NCI-H82 treated with DMSO at 0.1 percent for 48 hours (cell line): ENCODE measurements around the gene HERC5.
"Not testable (repeated sequence)": the region's sequence is repeated elsewhere in the genome, so short reads cannot be mapped to it uniquely, and the experiment has no call there.

Experiments
- DNase-seq: peaks from one replicate; lab custom pipeline; 2025; ENCODE audit not compliant: unreplicated experiment; lab: John Stamatoyannopoulos, UW

Gene HERC5

DNA sequence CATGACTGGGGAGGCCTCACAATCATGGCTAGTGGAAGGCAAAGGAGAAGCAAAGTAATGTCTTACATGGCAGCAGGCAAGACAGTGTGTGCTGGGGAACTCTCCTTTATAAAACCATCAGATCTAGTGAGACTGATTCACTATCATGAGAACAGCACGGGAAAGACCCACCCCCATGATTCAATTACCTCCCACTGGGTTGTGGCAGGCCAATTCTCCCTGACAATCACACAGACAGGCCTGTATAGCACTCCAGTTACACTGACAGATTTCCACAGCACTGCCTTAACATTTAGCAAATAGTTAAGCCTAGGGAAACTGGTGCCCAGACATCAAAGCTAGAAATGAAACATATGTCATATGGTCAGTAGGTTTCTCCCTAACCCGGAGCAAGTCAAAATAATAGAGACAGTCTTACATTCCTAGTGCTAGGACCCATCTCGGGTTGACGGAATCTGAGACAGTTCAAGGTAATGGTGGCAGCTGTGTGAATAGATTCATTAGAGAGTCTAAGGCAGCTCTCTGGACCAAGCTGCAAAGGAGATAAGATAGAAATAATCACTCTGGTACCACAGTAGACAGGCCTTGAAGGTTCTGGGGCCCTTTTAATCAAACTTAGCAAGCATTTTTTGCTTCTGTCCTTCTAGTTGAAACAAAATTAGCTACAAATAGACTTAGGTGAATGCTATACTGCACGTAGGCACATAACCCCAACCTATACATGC, 9.4 kb upstream of the HERC5 start:
- no peak for DNase-seq

- not testable (repeated sequence) for DNase-seq
These were observed 8.6 kb upstream of the HERC5 start for GRCh38 chr4:88448211-88448765.

DNA sequence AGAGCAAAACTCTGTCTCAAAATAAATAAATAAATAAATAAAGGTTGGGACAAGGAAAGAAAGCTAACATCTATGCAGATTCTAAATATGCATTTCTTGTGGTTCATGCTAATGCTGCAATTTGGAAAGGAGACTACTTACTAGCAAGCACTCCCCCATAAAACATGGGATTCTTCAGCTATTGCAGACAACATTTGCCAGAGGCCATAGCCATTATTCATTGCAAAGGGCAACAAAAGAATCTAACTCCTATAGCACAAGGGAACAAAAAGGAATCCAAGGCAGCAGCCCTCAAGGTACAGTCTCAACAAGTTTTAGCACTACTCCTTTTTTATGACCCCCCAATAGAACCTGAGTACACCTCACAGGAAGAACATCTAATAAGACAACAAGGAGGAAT, 8.0 kb upstream of the HERC5 start:
- DNase-seq, result no peak

DNA sequence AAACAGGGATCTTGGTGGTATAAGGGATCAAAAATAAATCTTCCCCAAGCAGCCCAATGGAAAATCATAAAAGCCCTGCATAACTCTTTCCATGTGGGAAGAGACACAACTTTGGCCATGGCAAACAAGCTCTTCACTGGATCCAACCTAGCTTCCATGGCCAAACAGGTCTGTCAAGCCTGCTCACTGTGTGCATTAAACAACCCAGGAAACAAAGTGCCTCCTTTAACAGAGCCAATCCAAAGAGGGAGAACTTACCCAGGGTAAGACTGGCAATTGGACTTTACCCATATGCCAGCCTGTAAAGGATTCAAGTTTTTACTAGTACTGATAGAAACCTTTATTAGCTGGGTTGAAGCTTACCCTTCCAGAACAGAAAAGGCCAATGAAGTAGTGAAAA, 7.6 kb upstream of the HERC5 start:
- no peak for DNase-seq

- DNase-seq, result no peak
These were observed 5.7 kb upstream of the HERC5 start for GRCh38 chr4:88451205-88451604.

DNA sequence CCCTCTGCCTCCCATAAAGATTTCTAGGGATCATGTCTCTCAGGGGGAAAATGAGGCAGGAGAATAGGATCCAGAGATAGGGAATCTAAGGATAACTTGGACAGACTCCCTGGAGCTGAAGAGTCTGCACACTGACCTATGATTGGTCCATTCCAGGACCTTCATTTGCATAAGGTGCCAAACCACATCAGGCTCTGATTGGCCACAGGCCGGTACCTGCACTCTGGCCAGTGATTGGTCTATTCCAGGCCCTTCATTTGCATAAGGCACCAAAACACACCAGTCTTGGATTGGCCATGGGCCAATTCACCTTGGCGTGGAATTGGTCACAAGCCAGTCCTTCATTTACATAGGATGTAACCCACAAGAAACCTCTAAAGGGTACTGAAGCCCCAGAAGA, 4.0 kb upstream of the HERC5 start:
- no peak for DNase-seq

DNA sequence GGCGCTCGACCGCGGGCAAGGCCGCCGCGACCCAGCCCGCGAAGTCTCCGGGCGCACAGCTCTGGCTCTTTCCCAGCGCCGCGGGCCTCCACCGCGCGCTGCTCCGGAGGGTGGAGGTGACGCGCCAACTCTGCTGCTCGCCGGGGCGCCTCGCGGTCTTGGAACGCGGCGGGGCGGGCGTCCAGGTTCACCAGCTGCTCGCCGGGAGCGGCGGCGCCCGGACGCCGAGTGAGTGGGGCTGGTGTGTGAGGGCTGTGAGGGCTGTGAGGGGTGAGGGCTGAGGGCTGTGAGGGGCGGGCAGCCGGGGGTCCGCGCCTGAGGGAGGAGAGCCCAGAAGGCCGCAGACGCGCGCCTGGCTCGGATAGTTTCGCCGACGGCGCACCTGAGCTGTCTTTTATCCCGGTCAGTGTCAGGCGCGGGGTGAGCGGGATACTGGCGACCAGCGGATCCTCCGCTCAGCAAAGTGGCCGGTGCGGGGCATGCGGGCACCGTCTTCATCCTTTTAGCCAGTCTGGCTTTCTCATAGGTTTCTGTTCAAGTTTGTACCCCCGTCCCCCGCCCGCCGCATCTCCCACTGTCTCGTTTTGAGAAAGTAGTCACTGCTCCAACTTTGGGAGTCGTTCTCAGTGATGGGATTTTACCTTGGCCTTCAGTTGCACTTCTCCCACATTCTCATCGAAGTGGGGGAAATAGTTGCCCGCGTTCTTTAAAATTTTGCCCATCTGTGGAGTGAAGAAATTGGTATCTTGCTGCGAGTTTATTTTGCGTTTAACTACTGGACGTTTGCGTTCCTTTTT, 586 bp downstream of the HERC5 start:
- DNase-seq, result no peak

GRCh38 chr4:88458104-88458740, 1.3 kb downstream of the HERC5 start:
- no peak for DNase-seq

- DNase-seq, result no peak
These were observed 8.8 kb downstream of the HERC5 start for GRCh38 chr4:88465653-88466192.

DNA sequence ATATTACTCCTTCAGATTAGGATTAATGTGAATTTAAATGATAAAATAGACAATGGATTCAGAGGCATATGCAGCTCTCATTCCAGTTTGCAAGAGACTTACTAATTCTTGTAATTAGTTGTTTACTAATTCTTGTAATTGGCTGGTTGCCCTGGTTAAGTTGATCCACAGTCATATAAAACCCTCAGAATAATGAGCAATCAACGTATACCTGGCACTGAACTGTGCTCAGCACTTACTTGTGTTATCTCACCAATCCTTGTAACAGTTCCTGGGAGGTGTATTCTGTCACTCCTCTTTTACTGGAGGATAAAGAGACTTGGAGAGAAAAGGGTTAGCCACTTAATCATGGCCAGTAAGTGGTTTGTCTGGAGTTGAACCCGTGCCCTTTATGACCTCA, 10.5 kb downstream of the HERC5 start:
- DNase-seq, result no peak

- no peak for DNase-seq
These were observed 20.4 kb downstream of the HERC5 start for GRCh38 chr4:88477229-88477860.

DNA sequence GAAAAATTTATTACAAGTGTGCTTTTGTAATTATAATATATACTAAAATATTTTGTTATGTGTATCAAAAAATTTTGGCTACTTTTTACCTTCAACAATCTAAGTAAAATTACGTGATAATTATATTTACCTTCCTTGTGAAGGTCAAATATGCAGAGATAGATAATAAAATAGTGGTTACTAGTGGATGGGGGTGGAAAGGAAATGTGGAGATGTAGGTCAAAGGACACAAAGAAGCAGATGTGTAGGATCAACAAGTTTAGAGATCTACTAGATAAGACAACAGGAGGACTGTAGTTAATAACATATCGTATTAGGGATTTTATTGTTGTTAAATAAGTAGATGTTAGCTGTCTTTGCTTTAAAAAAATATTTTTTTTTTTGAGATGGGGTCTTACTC, 21.3 kb downstream of the HERC5 start:
- no peak for DNase-seq

- no peak for DNase-seq
These were observed 24.6 kb downstream of the HERC5 start for GRCh38 chr4:88481537-88481936.

DNA sequence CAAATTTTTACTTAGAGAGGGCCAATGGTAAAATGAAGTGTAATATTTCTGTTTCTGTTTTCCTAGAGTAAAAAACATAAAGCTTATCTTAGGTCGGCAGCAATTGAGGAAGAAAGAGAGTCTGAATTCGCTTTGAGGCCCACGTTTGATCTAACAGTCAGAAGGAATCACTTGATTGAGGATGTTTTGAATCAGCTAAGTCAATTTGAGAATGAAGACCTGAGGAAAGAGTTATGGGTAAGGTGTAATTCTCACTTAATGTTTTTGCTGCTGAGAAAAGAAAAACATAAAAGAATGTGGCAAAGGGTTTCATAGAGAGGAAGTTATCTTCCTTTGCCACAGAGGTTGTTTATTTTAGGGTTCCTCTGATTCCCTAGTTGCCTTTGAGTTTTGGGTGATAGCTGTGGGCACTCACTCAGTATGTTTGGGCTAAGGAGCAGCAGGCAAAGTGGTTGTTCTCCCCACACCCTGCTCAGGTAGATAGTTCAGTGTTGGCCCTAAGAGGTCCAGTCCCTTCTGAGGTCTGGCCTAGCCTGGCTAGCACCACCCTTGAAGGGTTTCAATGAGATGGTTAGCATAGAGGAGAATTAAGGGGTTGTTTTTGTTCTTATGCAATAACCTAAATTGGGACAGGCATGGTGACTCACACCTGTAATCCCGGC, 32.3 kb downstream of the HERC5 start:
- no peak for DNase-seq

DNA sequence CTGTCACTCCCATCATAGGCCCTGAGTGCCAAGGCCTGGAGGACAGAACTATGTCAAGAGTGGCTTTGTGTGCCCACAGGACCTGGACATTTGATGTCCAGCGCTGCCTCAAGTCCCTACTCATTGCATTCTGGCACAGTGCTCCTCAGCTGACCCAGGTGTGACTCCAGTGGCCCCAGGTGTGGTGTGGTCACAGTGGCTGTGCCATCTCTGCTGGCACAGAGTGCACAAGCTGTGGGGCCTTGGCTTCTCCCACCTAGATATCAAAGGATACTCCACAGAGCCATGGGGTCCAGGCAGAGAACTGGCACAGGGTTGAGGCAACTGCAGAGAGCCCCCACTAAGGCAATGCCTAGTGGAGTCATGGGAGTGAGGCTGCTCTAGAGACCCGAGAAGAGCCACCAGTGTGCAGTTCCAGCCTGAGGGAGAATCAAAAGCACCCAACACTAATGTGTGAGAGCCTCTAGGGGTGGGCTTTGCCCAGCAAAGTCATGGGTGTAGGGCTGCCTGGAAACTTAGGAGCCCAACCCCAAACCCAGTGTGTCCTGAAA, 41.0 kb downstream of the HERC5 start:
- DNase-seq, result no peak

DNA sequence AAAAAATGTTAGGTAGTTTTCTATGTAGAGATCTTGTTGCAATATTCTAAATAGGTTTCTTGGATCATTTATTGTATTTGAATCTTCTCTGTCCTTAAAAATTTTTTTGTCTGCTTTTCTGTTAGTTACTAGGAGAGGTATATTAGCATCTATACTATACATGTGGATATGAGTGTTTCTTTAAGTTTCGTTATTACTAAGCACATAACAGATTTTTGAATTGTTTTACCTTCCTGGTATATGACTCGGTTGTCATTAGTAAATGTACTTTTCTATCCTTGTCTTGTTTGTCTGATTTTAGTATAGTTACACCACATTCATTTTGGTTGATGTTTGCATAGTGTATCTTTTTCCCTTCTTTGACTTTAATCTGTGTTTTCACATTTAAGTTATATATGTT, 46.4 kb downstream of the HERC5 start:
- no peak for DNase-seq

- no peak for DNase-seq
These were observed 54.3 kb downstream of the HERC5 start for GRCh38 chr4:88511236-88511635.

GRCh38 chr4:88514557-88515511, 57.9 kb downstream of the HERC5 start:
- no peak for DNase-seq

GRCh38 chr4:88516746-88517145, 59.8 kb downstream of the HERC5 start:
- no peak for DNase-seq
